GM19438 (cell line): ENCODE data around the gene IRF1.

Experiments
- ATAC-seq: cut with Tn5 transposase; IDR thresholded peaks from one replicate; pipeline ENCODE4 v1.9.1; 2021; ENCODE audit warnings: low read depth; ENCODE audit not compliant: unreplicated experiment

IRF1 gene

DNA sequence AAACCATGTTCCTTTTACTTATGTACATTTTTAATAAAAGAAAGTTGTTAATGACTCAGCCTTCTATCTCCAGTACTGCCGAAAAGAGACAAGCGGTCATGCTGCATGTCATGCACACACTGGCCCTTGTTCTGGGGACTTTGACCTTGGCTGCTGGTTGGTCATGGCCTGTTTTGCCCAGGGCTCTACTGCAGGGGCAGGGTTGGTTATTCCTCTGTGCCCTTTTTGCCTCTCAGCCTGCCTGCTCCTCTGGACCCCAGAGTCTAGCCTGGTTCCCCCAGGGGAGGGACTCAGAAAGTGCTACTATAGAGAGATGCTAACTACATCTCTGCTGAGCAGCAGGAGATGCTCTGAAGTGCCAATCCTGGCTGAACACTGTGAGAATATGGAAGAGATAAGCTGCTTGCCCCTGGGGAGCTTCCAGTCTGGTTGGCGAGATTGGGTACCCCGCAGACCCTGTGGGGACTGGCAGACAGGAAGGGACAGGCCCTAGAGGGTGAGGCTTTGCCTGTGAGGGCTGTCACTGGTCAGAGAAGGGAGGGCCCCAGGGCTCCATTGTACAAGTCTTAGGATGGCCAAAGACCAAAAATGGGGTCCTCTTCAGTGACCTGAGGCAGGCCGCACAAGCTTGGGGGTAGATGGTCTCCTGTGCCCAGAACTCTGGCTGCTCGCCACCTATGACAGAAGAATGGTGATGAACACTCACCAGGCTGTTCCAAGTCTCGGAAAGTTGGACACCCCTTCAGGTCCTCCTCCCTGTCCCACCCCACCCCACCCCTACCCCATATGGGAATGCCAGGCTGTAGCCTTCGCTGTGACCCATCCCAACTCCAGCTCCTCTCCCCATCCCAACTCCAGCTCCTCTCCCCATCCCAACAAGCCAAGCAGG is 14.3 kb downstream of the IRF1 start:
- no peak for ATAC-seq

DNA sequence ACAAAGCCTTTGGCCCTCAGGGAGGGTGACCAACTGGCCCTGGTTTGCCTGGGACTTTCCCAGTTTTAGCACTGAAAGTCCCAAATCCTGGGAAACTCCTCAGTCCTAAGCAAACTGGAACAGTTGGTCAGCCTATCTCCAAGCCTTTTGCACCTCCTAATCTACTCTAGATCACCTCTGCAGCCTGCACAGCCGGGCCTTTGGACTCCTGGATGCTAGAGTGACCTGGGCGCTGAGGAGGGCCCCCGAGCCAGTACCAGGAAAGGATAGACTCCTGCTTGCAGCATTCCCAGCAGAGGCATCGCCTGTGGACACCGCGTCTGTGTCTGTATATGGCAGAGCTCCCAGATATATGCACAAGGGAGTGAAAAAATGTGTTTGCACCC is 15.1 kb downstream of the IRF1 start:
- no peak for ATAC-seq

DNA sequence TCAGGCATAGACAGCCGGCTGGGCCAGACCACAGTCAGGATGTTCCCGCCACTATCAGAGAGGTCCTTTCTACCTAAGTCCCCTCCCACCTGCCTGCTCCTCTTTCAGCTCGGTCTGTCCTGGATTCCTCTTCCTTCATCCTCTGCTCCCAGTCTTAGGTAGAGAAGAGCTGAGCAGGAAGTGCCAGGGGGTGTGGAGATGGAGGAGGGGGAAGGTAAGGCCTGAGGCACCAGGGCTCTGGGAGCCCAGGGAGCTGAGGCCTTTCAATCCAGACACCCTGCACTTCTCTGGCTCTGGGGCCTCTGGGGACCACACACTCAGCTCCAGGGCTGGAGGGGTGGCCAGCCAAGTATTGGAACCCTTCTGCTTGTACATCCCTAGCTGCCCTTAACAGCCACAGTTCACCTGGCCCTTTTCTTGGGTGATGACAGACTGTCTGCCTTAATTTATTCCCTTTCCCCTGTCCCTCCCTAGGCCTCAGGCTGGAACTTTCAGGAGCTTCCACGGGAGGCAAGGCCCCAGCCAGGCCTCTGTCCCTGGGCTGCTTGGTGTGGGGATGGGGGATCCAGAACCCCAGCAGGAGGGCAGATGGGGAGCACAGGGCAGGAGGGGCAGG is 15.6 kb downstream of the IRF1 start:
- ATAC-seq = no peak

DNA sequence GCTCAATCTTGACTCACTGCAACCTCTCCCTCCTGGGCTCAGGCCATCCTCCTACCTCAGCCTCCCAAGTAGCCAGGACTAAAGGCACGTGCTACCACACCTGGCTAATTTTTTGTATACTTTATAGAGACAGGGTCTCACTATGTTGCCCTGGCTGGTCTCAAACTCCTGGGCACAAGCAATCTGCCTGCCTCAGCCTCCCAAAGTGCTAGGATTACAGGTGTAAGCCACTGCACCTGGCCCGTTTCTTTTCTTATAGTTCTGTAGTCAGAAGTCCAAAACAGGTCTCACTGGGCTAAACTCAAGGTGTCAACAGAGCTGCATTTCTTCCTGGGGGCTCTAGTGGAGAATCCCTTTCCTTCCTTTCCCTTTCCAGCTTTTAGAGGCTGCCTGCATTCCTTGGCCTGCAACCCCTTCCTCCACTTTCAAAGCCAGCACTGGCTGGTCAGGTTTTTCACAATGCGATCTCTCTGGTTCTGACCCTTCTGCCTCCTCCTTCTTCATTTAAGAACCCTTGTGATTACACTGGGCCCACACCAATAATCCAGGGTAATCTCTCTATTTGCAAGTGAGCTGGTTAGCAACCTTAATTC is 16.3 kb downstream of the IRF1 start:
- no peak for ATAC-seq

DNA sequence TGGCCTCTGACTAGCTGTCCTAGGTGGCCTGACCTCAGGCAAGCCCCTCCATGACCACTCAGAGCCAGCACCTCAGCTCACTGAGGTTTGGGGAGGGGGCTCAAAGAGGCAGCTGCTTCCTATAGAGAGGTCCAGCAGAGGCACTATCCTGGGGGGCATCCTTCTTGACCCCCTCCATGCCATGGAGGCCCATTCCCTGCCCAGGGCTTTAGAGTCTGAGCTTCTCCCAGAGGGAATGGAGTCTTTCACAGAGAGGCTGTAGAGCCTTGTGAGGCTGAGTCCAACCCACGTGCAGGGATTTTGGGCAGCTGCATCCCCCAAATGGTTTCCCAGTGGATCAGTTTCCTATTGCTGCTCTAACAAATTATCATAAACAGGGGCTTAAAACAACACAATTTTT is 16.9 kb downstream of the IRF1 start:
- ATAC-seq = no peak

DNA sequence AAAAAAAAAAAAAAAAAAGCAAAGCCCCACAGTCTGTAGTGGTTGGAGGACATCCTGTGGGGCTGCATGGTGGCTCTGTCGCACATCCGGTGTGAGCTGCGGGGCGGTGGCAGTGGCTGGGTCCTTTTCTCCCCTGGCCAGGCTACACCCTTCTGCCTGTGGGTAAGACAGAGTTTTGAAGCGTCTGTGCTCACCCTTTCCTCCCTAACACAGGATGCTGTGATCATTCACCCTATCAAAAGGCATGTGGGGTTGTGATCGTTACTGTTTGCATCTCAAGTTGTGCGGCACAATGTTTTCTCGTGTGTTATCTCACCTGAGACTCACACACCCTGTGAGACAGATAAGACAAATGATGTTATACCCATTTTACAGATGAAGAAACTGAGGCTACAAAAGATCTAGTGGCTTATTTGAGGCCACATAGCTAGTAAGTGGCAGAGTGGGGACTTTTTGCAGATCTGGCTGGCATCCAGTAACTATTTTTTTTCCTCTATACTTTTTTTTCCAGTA is 17.5 kb downstream of the IRF1 start:
- peak; percentile 73 for ATAC-seq

DNA sequence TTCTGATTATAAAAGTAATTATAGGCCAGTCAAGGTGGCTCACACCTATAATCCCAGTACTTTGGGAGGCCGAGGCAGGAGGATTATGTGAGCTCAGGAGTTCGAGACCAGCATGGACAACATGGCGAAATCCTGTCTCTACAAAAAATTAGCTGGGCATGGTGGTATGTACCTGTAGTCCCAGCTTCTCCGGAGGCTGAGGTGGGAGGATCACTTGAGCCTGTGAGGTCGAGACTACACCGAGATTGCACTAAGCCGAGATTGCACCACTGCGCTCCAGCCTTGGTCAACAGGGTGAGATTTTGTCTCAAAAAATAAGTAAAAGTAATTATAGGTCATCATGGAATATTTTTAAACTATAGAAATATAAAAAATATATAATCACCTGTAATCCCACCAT is 18.1 kb downstream of the IRF1 start:
- no peak for ATAC-seq

DNA sequence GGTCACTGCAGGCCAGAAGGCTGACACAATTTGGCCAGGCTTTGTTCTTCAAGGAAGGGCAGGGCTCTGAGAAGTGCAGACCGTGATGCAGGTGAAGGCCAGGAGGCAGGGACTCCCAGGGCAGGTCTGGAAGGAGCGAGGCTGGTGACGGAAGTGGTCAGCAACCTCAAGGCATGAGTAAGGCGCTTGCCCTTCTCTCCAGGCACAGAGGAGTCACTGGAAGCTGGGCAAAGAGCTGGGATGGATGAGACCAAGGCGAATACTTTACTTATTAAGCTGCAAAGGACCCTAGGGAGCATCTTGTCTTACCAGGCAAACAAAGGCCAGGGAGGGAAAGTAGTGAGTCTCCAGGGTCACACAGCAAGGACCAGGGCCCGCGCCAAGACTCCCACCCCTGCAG is 18.6 kb downstream of the IRF1 start:
- no peak for ATAC-seq

DNA sequence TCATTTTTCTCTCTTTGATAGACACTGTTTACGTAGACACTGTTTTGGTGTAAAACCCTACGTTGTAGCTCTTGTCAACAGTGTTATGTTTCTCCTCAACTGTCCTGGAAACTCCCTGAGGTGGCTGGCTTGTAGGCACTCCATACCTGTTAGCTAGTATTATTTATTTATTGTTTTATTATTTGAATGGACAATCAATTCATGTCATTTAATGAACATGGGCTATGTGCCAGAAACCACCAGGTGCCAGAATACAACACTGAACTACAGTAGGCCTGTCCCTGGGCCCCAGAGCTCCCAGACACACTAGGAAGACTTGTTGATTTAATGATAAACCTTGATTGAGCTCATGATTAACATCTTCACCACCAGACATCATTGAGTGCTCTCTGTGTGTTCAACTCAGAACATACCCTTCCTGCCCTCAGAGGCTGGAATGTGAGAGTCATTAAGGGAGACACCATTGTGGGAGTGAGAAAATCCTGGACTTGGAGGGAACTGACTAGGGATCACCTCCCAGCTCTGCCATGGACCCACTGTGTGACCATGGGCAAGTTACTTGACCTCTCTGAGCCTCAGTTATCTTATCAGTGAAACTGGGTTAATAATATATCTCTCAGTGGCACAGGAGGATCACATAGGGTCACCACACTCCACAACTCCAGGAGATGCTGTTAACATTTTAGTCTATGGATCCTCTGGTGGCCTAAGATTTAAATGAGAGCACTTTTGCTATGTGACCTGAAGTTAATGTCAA is 19.2 kb downstream of the IRF1 start:
- ATAC-seq = no peak

DNA sequence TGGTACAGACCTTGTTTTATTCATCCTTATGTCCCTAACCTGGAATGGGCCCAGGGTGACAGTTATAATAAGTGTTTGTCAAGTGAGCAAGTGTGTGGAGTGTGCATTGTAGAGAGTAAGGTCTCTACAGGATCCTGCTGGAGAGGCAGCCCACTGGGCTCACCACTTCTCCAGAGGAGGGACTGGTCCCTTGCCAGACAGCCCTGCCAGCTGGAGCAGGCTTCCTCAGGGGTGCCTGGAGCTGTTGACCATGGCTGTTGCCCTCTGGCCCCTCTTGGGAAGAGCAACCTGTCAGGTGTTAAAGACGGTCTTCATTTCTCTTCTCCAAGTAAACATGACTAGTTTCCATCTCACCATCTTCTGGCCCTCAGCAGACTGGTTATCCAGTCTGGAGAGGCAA is 20.0 kb downstream of the IRF1 start:
- ATAC-seq = no peak

DNA sequence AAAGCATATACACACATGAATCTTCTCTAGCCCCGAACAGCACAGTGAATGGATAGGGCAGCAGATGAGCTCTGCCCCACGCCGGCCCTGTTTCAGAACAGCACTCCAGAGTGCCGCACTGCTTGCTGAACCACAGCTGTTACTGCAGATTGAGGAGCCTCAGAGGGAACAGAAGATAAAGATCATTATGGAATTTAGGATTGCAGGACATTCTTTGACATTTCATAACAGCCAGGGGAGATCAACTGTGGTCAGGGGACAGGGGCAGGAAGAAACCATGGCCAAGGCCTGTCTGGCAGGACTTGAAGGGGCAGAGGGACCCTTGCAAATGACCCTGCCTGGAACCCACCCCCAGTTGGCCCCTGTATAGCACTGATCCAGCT is 20.6 kb downstream of the IRF1 start:
- ATAC-seq = no peak

DNA sequence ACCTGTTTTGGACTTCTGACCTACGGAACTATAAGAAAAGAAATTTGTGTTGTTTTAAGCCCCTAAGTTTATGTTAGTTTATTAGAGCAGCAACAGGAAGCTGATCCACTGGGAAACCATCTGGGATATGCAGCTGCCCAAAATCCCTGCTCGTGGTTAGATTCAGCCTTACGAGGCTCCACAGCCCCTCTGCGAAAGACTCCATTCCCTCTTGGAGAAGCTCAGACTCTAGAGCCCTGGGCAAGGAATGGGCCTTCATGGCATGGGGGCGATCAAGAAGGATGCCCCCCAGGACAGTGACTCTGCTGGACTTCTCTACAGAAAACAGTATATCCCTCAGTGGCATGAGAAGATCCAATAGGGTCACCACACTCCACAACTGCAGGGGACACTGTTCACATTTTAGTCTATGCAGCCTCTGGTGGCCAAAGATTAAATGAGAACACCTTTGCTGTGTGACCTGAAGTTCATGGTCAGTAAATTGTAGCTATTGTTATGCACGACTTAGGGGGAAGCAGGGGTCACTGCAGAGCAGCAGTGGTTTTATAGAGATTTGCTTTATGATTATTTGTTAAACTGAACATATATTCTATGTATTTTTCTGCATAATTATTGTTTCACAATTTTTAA is 21.1 kb downstream of the IRF1 start:
- ATAC-seq = no peak

DNA sequence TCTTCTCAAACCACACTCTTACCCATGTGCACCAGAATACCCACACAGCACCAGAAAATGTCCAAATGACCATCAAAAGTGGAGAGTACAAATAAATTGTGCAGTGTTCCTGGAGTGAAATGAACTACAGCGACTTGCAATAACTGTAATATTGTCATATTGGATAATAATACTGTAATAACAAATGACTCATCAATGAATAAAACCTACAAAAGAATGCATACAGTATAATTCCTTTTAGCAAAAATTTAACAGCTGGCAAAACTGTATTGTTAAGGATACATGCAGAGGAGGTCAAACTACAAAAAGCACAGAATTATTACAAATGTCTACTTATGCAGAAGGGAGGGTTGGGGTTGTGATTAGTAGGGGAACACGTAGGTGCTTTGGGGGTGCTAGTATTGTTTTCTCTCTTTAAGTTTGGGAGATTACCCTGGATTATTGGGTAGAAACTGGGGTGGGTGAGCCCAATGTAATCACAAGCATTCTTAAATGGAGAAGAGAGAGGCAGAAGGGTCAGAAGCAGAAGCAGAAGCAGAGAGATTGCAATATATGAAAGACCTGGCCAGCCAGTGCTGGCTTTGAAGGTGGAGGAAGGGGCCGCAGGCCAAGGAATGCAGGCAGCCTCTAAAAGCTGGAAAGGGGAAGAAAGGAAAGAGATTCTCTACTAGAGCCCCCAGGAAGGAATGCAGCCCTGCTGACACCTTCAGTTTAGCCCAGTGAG is 21.8 kb downstream of the IRF1 start:
- no peak for ATAC-seq

DNA sequence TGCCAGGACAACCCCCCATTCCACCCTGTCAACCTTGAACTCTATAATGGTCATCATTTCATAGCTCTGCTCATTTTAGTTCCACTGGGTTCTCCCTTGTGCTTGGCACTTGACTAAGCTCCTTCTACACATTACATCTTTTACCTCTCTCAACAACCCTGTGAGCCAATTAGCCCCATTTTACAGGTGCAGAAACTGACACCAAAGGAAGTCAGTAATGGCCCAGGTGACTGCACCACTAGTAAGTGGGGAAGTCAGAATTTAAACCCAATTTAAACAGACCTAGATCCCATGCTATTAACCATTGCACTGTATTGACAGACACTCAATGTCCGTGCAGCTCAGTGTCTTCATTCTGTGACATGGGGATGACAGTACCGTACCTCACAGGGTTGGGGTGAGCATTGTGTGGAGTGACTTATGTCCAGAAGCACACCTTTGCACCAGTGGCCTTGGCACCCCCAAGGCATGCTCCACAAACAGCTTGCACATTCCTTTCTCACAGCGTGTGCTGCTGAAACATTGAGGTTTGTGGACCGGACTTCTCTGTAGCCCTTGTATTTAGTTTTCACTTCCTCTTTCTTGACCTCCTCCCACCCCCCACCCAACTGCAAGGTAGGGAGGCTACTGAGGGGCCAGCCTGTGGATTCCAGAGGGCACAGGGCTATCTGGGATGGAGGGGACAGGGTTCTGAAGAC is 23.1 kb downstream of the IRF1 start:
- ATAC-seq = peak; percentile 45

DNA sequence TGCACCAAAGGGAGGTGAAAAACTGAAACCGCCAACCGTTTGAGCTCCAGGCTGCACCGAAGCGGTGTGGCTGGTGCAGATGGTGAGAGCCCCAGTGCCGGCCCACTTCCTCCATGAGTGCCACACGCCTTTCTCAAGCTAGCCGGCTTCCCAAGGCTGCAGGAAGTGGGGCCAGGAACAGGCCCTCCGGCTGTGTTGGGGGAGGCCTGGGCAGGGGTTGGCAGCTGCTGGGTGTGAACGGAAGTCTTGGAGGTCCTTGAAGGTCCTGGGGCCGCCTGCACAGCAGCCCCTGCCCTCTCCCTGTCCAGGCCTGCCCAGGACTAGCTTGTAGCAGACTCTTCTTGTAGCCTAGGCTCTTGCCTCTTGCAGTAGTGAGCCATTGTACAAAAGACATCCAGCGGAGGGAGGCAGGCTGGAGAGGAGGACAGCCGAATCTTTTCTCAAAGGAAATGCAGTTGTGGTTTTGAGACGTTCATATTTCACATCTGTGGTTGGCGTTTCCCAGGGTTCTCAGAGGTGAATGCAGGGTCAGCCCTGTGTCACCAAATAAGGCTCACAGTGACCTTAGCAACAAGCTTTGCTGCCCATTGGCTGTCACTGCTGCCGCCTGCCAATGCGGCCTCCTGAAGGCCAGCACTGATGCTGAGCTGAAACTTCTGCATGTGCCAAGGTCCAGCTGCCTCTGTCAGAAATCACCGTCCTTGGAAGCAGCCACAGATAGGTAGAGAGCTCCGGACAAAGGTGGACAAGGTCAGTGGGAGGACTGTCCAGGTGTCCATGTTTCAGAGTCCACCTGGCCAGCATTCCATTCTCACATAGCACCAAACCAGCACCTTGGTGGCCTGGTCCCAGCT is 23.9 kb downstream of the IRF1 start:
- ATAC-seq = peak; percentile 57

DNA sequence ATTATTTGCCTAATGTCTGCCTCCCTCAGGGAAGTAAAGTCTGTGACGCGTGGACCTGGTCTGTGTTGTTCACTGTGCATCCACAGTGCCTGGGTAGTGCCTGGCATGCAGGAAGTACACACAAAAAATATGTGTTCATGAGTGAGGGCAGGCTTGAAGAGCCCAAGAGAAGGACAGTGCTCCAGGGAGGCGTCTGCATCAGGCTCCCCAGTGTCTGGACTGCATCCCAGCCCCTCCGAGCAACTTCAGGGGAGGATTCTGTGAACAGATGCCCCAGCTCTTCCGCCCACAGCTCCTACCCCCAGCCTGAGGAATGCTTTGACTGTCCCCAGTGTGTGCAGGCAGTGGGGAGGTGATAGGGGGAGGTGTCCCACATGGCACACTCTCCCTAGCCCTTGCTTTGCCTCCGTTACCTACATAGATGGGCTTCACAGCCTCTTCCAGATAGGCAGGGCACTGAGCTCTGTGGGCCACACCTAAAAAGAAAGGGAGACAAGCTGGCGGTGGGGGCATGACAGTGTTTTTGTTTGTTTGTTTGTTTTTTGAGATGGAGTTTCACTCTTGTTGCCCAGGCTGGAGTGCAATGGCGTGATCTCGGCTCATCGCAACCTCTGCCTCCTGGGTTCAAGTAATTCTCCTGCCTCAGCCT is 25.4 kb downstream of the IRF1 start:
- no peak for ATAC-seq

DNA sequence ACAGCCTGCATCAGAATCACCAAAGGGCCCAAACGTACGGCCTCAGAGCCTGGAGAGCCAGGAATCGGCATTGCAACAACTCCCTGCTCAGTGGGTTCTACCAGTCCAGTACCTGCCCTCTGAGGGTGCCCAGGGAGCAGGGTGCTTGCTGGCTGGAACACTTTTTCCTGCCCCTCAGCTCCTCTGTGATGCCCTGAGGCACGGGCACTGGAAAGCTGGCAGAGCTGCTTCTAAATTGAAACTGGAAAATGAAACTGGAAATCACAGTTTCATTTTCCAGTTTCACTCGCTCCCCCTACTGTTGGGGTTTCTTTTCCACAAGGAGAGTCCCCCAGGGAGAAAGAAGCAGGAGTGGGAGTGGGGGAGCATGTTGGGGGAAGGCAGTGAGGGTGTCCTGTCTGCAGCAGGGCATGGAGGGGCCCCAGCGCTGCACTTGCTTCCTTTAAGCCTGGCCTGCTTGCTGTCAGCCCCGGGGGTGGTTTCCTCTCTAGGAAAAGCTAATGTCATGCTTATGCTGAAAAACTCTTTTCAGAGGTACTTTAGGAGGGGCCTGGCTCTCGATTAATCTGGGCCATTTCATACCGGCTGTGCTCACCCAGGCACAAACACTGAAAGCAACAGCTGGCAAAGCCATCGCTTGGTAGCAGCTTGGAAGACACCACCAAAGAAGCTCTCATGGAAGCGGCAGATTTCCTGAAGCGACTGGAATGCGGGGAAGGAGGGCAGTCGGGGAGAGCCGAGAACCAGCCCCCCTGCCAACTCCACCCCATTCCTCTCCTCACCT is 26.2 kb downstream of the IRF1 start:
- no peak for ATAC-seq
